HEK293 (cell line): ENCODE results near the gene ZNF714.

ENCODE experiments used
- CTCF ChIA-PET: fragments of 350-600 bp; formaldehyde crosslinking; extraction: SDS; loops from one replicate; lab custom pipeline; 2021; ENCODE audit warnings: antibody characterized with exemption; lab: Yijun Ruan, JAX
- POLR2A ChIA-PET: fragments of 300-600 bp; formaldehyde crosslinking; extraction: SDS; loops from one replicate; lab custom pipeline; 2020; ENCODE audit warnings: antibody characterized with exemption, inconsistent platforms; lab: Yijun Ruan, JAX
- H3K27ac ChIP-seq: fragments of 200-500 bp; sonication (Bioruptor generic); 2 replicates; pipeline ENCODE4 v1.5.1; 2014; ENCODE audit warnings: low read depth, low read length, control low read depth, inconsistent platforms; ENCODE audit errors: extremely low read depth
- H3K36me3 ChIP-seq, 2 experiments: fragments of 200-500 bp in 1 of 2; sonication (Bioruptor generic) in 1 of 2; 1 replicate in 1 of 2; 2 replicates in 1 of 2; pipeline ENCODE4 v1.5.1; 2014 to 2017; ENCODE audit warnings: inconsistent platforms in 2 of 2, low read length in 2 of 2; ENCODE audit not compliant: control insufficient read depth in 2 of 2, insufficient read depth in 1 of 2
- H3K4me1 ChIP-seq: fragments of 200-500 bp; sonication (Bioruptor generic); 2 replicates; pipeline ENCODE4 v1.5.1; 2014; ENCODE audit warnings: mild to moderate bottlenecking, low read length, inconsistent platforms; ENCODE audit not compliant: control insufficient read depth, insufficient read depth
- H3K4me3 ChIP-seq: 2 replicates; pipeline ENCODE4 v1.5.1; 2011; ENCODE audit warnings: low read depth, mild to moderate bottlenecking, control low read depth, low read length, moderate library complexity
- H3K9me3 ChIP-seq: fragments of 200-500 bp; sonication (Bioruptor generic); 2 replicates; pipeline ENCODE4 v1.5.1; 2014; ENCODE audit warnings: low read depth, low read length, inconsistent platforms; ENCODE audit not compliant: control insufficient read depth, insufficient read depth
- KLF9 ChIP-seq: fragments of 450-650 bp; formaldehyde crosslinking; IDR thresholded peaks from 2 replicates; pipeline ENCODE4 v1.5.1; 2016; ENCODE audit warnings: missing biosample characterization, missing genetic modification characterization, low read depth
- PRDM1 ChIP-seq: fragments of 450-650 bp; formaldehyde crosslinking; IDR thresholded peaks from 2 replicates; pipeline ENCODE4; 2016; ENCODE audit warnings: missing biosample characterization, missing genetic modification characterization
- PRDM4 ChIP-seq: fragments of 450-650 bp; formaldehyde crosslinking; IDR thresholded peaks from 2 replicates; pipeline ENCODE4 v1.5.1; 2017; ENCODE audit warnings: missing biosample characterization, missing genetic modification characterization
- SCRT1 ChIP-seq: fragments of 450-650 bp; formaldehyde crosslinking; IDR thresholded peaks from 2 replicates; pipeline ENCODE4 v1.5.1; 2016; ENCODE audit warnings: missing biosample characterization, missing genetic modification characterization, borderline replicate concordance
- TRIM28 ChIP-seq: IDR thresholded peaks from 2 replicates; pipeline ENCODE4 v1.6.1; 2011; ENCODE audit warnings: low read length, control low read depth, borderline replicate concordance
- WT1 ChIP-seq: fragments of 450-650 bp; formaldehyde crosslinking; IDR thresholded peaks from 2 replicates; pipeline ENCODE4 v1.5.1; 2016; ENCODE audit warnings: missing biosample characterization, missing genetic modification characterization
- ZBTB49 ChIP-seq: fragments of 450-650 bp; formaldehyde crosslinking; IDR thresholded peaks from 2 replicates; pipeline ENCODE4 v1.5.1; 2016; ENCODE audit warnings: missing biosample characterization, missing genetic modification characterization, low read depth
- ZFHX2 ChIP-seq: fragments of 450-650 bp; formaldehyde crosslinking; conservative IDR thresholded peaks from 2 replicates; pipeline ENCODE4 v1.5.1; 2016; ENCODE audit warnings: missing biosample characterization, missing genetic modification characterization
- ZIC2 ChIP-seq: fragments of 450-650 bp; formaldehyde crosslinking; IDR thresholded peaks from 2 replicates; pipeline ENCODE4 v1.5.1; 2016; ENCODE audit warnings: missing biosample characterization, missing genetic modification characterization
- ZNF239 ChIP-seq: fragments of 450-650 bp; formaldehyde crosslinking; IDR thresholded peaks from 2 replicates; pipeline ENCODE4 v1.5.1; 2016; ENCODE audit warnings: missing biosample characterization, missing genetic modification characterization
- ZNF362 ChIP-seq: fragments of 450-650 bp; formaldehyde crosslinking; IDR thresholded peaks from 2 replicates; pipeline ENCODE4 v1.5.1; 2016; ENCODE audit warnings: missing biosample characterization, missing genetic modification characterization
- ZNF391 ChIP-seq: fragments of 450-650 bp; formaldehyde crosslinking; IDR thresholded peaks from 2 replicates; pipeline ENCODE4 v1.5.1; 2016; ENCODE audit warnings: low read depth, missing biosample characterization, missing genetic modification characterization, borderline replicate concordance
- ZNF426 ChIP-seq: fragments of 450-650 bp; formaldehyde crosslinking; IDR thresholded peaks from 2 replicates; pipeline ENCODE4 v1.5.1; 2017; ENCODE audit warnings: missing biosample characterization, missing genetic modification characterization, mild to moderate bottlenecking, inconsistent platforms, moderate library complexity
- ZNF510 ChIP-seq: fragments of 450-650 bp; formaldehyde crosslinking; IDR thresholded peaks from 2 replicates; pipeline ENCODE4 v1.5.1; 2018; ENCODE audit warnings: mild to moderate bottlenecking, missing genetic modification characterization, missing biosample characterization; ENCODE audit not compliant: insufficient replicate concordance
- ZNF76 ChIP-seq: fragments of 450-650 bp; formaldehyde crosslinking; IDR thresholded peaks from 2 replicates; pipeline ENCODE4; 2016; ENCODE audit warnings: low read depth, missing biosample characterization, missing genetic modification characterization, borderline replicate concordance
- ZNF777 ChIP-seq: fragments of 450-650 bp; formaldehyde crosslinking; IDR thresholded peaks from 2 replicates; pipeline ENCODE4 v1.5.1; 2017; ENCODE audit warnings: missing biosample characterization, missing genetic modification characterization, borderline replicate concordance
- ZNF791 ChIP-seq: fragments of 450-650 bp; formaldehyde crosslinking; IDR thresholded peaks from 2 replicates; pipeline ENCODE4 v1.5.1; 2016; ENCODE audit warnings: missing biosample characterization, missing genetic modification characterization

ZNF714 gene

GRCh38 chr19:21092109-21092508 is 10.1 kb downstream of the ZNF714 start (continued):
- TF ChIP-seq ZNF791 (tag by site-specific recombination), result no peak
- TF ChIP-seq, all 188 proteins: peak for 0

- ChIA-PET POLR2A (no interaction called here), CTCF (interaction anchor here (0.5 kb wide), 1 partner anchor 44 kb away, joined by 3 read pairs; no protein-coding TSS in a partner anchor)
- TF ChIP-seq ZBTB49 (tag by site-specific recombination) (no peak), TRIM28 (no peak), ZNF391 (no peak), WT1 (tag by site-specific recombination) (no peak), PRDM1 (no peak), ZNF239 (tag by site-specific recombination) (no peak), KLF9 (tag by site-specific recombination) (no peak)
- Histone ChIP-seq H3K4me3 (no peak overlapping the region), H3K4me1 (no peaks in the 10 kb centered on the region), H3K27ac (no peak overlapping the region), H3K9me3 (no peaks in the 10 kb centered on the region), H3K36me3 (peaks cover 28 to 54% of the 10 kb centered on the region in 2 experiments)
These were observed 12.5 kb downstream of the ZNF714 start for GRCh38 chr19:21094347-21095025.

GRCh38 chr19:21098291-21098690 is 16.3 kb downstream of the ZNF714 start:
- Histone ChIP-seq H3K4me3 (no peak overlapping the region), H3K27ac (no peak overlapping the region), H3K36me3 (peaks cover 42 to 52% of the 10 kb centered on the region in 2 experiments), H3K9me3 (no peaks in the 10 kb centered on the region)
- ChIA-PET POLR2A (no interaction called here), CTCF (no interaction called here)
- TF ChIP-seq ZIC2, result no peak
- TF ChIP-seq ZFHX2 (tag by site-specific recombination), result no peak
- TF ChIP-seq ZNF777 (tag by site-specific recombination), result no peak
- no peak for TF ChIP-seq ZNF510 (tag by site-specific recombination)
- no peak for TF ChIP-seq ZNF426 (tag by site-specific recombination)
- no peak for TF ChIP-seq ZNF76 (tag by site-specific recombination)
- TF ChIP-seq ZNF362 (tag by site-specific recombination), result no peak
- TF ChIP-seq SCRT1 (tag by site-specific recombination), result no peak
- no peak for TF ChIP-seq PRDM4 (tag by site-specific recombination)
- TF ChIP-seq, all 188 proteins: peak for 0
- no peaks in the 10 kb centered on the region for H3K4me1 ChIP-seq
